ENCODE results near the gene NAT16.

Gene NAT16

GRCh38 chr7:101172005-101172853 is 7.9 kb downstream of the NAT16 start:
- peaks cover 7% of the 10 kb centered on the region for H3K4me1 ChIP-seq (ENCODE audit: low read depth, poor library complexity, severe bottlenecking)
- H3K27ac ChIP-seq, result no peak overlapping the region
- no peak overlapping the region for H3K4me3 ChIP-seq (IDR thresholded peaks at IDR 0.05; ENCODE audit: insufficient read depth, low read depth, low read length)
- TF ChIP-seq CTCF (conservative IDR thresholded peaks at IDR 0.05; ENCODE audit: low read depth, low read length), result no peak
- no peak overlapping the region for H3K4me2 ChIP-seq
- H3K9ac ChIP-seq, result no peak overlapping the region
- H3K27me3 ChIP-seq (ENCODE audit: insufficient read depth, low read depth), result peaks cover 99% of the 10 kb centered on the region
- no peaks in the 10 kb centered on the region for H3K36me3 ChIP-seq (ENCODE audit: insufficient read depth)
- no peaks in the 10 kb centered on the region for H4K20me1 ChIP-seq (ENCODE audit: insufficient read depth)
- no peak overlapping the region for H2AFZ ChIP-seq (ENCODE audit: low read depth)
- no peaks in the 10 kb centered on the region for H3K79me2 ChIP-seq (ENCODE audit: insufficient read depth, low read depth)

- Histone ChIP-seq H4K20me1 (ENCODE audit: insufficient read depth) (no peaks in the 10 kb centered on the region), H3K9ac (no peak overlapping the region), H3K4me1 (ENCODE audit: low read depth, poor library complexity, severe bottlenecking) (peaks cover 7% of the 10 kb centered on the region), H3K79me2 (ENCODE audit: insufficient read depth, low read depth) (no peaks in the 10 kb centered on the region), H3K27ac (no peak overlapping the region), H3K36me3 (ENCODE audit: insufficient read depth) (no peaks in the 10 kb centered on the region), H3K27me3 (ENCODE audit: insufficient read depth, low read depth) (peaks cover 96% of the 10 kb centered on the region), H3K4me3 (IDR thresholded peaks at IDR 0.05; ENCODE audit: insufficient read depth, low read depth, low read length) (no peak overlapping the region), H2AFZ (ENCODE audit: low read depth) (no peak overlapping the region), H3K4me2 (no peak overlapping the region)
- TF ChIP-seq CTCF (conservative IDR thresholded peaks at IDR 0.05; ENCODE audit: low read depth, low read length), result no peak
These were observed 8.7 kb downstream of the NAT16 start for GRCh38 chr7:101171442-101171837.

- Histone ChIP-seq H3K27me3 (ENCODE audit: insufficient read depth, low read depth) (peaks cover 96% of the 10 kb centered on the region), H4K20me1 (ENCODE audit: insufficient read depth) (no peaks in the 10 kb centered on the region), H3K27ac (no peak overlapping the region), H3K36me3 (ENCODE audit: insufficient read depth) (no peaks in the 10 kb centered on the region), H3K4me3 (IDR thresholded peaks at IDR 0.05; ENCODE audit: insufficient read depth, low read depth, low read length) (no peak overlapping the region), H2AFZ (ENCODE audit: low read depth) (no peak overlapping the region), H3K4me1 (ENCODE audit: low read depth, poor library complexity, severe bottlenecking) (peaks cover 9% of the 10 kb centered on the region), H3K79me2 (ENCODE audit: insufficient read depth, low read depth) (no peaks in the 10 kb centered on the region), H3K4me2 (no peak overlapping the region), H3K9ac (no peak overlapping the region)
- no peak for TF ChIP-seq CTCF (conservative IDR thresholded peaks at IDR 0.05; ENCODE audit: low read depth, low read length)
These were observed 9.3 kb downstream of the NAT16 start for GRCh38 chr7:101170617-101171441.

- Histone ChIP-seq H3K79me2 (ENCODE audit: insufficient read depth, low read depth) (no peaks in the 10 kb centered on the region), H3K4me3 (IDR thresholded peaks at IDR 0.05; ENCODE audit: insufficient read depth, low read depth, low read length) (no peak overlapping the region), H4K20me1 (ENCODE audit: insufficient read depth) (no peaks in the 10 kb centered on the region), H2AFZ (ENCODE audit: low read depth) (peak overlapping the region; percentile 38; the same call in 1 of the 2 replicates), H3K9ac (no peak overlapping the region), H3K4me2 (peak overlapping the region; percentile 18; the same call in 1 of the 2 replicates), H3K27ac (no peak overlapping the region), H3K27me3 (ENCODE audit: insufficient read depth, low read depth) (peaks cover 89% of the 10 kb centered on the region), H3K36me3 (ENCODE audit: insufficient read depth) (no peaks in the 10 kb centered on the region), H3K4me1 (ENCODE audit: low read depth, poor library complexity, severe bottlenecking) (peaks cover 15% of the 10 kb centered on the region)
- peak; percentile 89 for TF ChIP-seq CTCF (conservative IDR thresholded peaks at IDR 0.05; ENCODE audit: low read depth, low read length)
These were observed 10.1 kb downstream of the NAT16 start for GRCh38 chr7:101169838-101170551.
